Measurements from ENCODE around the gene FBLL1. TPM values are rescaled to one million over a fixed set of nuclear protein-coding genes. Genes with fewer than 3 reads are reported as not detected.

The FBLL1 gene
- total and polyA plus RNA-seq, 10 of the 15 experiments (the other 5 are each of a cell fraction or from before 2014, with no cell fraction given), result 0.04 to 0.23 (median 0.15) TPM; not detected in 7

GRCh38 chr5:168568738-168569137, 39.6 kb downstream of the FBLL1 start:
- DNase-seq (ENCODE audit: low read depth, low spot score) (no peak), ATAC-seq (no peak), FAIRE-seq (no peak)
- BruUV-seq (replicated peaks), result no TSS peak
- no peaks in the 10 kb centered on the region for H3K27me3 ChIP-seq (replicated peaks in 1 of 2; ENCODE audit: control insufficient read depth in 2 of 2, insufficient read depth in 2 of 2, low read length in 1 of 2)
- no peak overlapping the region for H3K4me3 ChIP-seq
- in situ Hi-C loops (cut with MboI), result no loop called here
- H4K20me1 ChIP-seq (ENCODE audit: control insufficient read depth, insufficient read depth), result peaks cover 4% of the 10 kb centered on the region; the same call in 1 of the 2 replicates
- no peak for TF ChIP-seq TAF1 (IDR thresholded peaks at IDR 0.05; ENCODE audit: borderline replicate concordance, low read depth, low read length)
- no peak for TF ChIP-seq ZNF274 (IDR thresholded peaks at IDR 0.05; ENCODE audit: insufficient read depth, insufficient read length)
- TF ChIP-seq SKIL (IDR thresholded peaks at IDR 0.05; ENCODE audit: low read depth, poor library complexity, severe bottlenecking), result no peak
- TF ChIP-seq SIN3A (IDR thresholded peaks at IDR 0.05; ENCODE audit: low read depth, low read length), result no peak
- TF ChIP-seq, protein P1, sequence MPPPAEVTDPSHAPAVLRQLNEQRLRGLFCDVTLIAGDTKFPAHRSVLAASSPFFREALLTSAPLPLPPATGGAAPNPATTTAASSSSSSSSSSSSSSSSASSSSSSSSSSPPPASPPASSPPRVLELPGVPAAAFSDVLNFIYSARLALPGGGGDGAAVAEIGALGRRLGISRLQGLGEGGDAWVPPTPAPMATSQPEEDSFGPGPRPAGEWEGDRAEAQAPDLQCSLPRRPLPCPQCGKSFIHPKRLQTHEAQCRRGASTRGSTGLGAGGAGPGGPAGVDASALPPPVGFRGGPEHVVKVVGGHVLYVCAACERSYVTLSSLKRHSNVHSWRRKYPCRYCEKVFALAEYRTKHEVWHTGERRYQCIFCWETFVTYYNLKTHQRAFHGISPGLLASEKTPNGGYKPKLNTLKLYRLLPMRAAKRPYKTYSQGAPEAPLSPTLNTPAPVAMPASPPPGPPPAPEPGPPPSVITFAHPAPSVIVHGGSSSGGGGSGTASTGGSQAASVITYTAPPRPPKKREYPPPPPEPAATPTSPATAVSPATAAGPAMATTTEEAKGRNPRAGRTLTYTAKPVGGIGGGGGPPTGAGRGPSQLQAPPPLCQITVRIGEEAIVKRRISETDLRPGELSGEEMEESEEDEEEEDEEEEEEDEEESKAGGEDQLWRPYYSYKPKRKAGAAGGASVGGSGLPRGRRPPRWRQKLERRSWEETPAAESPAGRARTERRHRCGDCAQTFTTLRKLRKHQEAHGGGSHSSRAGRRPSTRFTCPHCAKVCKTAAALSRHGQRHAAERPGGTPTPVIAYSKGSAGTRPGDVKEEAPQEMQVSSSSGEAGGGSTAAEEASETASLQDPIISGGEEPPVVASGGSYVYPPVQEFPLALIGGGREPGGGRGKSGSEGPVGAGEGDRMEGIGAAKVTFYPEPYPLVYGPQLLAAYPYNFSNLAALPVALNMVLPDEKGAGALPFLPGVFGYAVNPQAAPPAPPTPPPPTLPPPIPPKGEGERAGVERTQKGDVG (CRISPR knock-in tag; IDR thresholded peaks at IDR 0.05), result no peak
- WGBS (ENCODE audit: insufficient coverage, insufficient replicate concordance, low lambda C conversion rate, missing lambda C conversion rate), result over 99% methylated on average over 6 of the region's 6 CpGs
- peaks cover 0 to 26% of the 10 kb centered on the region in 2 experiments; a peak in 3 of 4 replicates for H3K36me3 ChIP-seq (ENCODE audit: control insufficient read depth in 2 of 2, insufficient read depth in 2 of 2, low read length in 1 of 2)
- H3K9ac ChIP-seq (ENCODE audit: control insufficient read depth, insufficient read depth, low read length), result no peak overlapping the region
- H3K4me2 ChIP-seq (ENCODE audit: control insufficient read depth, insufficient read depth), result no peak overlapping the region
- ChIA-PET RAD21 (ENCODE audit: unreplicated experiment) (no interaction called here), POLR2A (interaction anchor here (0.6 to 1.0 kb wide), 3 partner anchors 11 to 312 kb away, joined by 3 to 4 read pairs (median 4); no protein-coding TSS in a partner anchor), SMC1A (ENCODE audit: uncharacterized antibody, unreplicated experiment) (interaction anchor here (1.4 kb wide), 1 partner anchor 11 kb away, joined by 4 read pairs; no protein-coding TSS in a partner anchor), CTCF (no interaction called here)
- intact Hi-C loops (cut with micrococcal nuclease; ENCODE audit: unreplicated experiment), result no loop called here
- H3K4me1 ChIP-seq (ENCODE audit: control insufficient read depth, insufficient read depth, low read length), result no peaks in the 10 kb centered on the region
- no peak overlapping the region for H2AFZ ChIP-seq (ENCODE audit: control insufficient read depth, low read depth, low read length)
- H3K27ac ChIP-seq (ENCODE audit: control insufficient read depth, insufficient read depth), result no peak overlapping the region
- H3K79me2 ChIP-seq (ENCODE audit: control insufficient read depth, insufficient read depth, low read length), result peaks cover 47% of the 10 kb centered on the region
- no peaks in the 10 kb centered on the region; the same call in 2 of the 3 replicates for H3K9me3 ChIP-seq (replicated peaks; ENCODE audit: control insufficient read depth, insufficient read depth, low read length)
